Body of pancreas (tissue), 4 donors: Measurements from ENCODE around the gene RAB26.
"Not testable (repeated sequence)": the region's sequence is repeated elsewhere in the genome, so short reads cannot be mapped to it uniquely, and the experiment has no call there.

Source experiments
- CTCF ChIP-seq, 7 experiments: fragments of 450-650 bp in 4 of 7; fragments of 200-600 bp in 3 of 7; sonication (generic) in 3 of 7; IDR thresholded peaks; one replicate each; pipeline ENCODE4 v1.5.1; 2016 to 2019; ENCODE audit warnings: antibody characterized with exemption in 7 of 7
- POLR2A ChIP-seq, 3 donors: fragments of 450-650 bp; IDR thresholded peaks; one replicate each; pipeline ENCODE4 v1.6.1; 2016; ENCODE audit warnings: antibody characterized with exemption in 3 of 3, mild to moderate bottlenecking in 2 of 3

DNA sequence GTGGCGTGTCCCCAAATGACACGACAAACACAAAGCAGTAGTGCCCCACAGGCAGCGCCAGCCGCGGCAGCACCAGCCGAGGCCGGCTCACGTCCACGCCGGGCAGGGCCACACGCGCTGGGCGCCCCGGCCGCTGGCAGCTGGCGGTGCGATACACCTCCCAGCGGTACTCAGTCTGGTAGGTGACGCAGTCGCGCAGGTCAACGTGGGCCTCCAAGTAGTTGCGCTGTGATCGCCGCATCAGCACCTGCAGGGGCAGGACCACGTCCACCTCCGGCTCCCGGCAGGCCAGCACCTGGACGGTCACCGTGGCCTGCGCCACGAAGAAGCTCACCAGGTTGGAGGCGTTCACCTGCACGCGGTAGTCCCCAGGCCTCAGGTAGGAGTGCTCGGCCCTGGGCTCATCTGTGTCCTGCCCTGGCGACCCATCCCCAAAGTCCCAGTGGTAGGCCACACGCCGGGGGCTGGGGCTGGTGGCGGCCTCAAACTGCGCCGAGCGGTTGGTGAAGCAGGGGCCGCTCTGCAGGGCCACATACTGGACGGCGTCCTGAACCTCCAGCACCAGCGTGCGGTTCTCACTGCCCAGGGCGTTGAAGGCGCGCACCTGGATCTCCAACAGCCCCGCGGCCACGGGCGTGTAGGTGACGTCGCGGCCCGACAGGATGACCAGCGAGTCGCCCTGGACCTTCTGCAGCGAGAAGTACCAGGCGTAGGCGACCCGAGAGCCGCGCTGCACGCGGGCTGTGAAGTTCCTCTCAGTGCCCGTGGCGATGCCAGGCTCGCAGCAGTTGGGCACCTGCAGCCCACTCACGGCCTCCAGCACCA, 39.8 kb upstream of the RAB26 start:
- not testable (repeated sequence) for TF ChIP-seq CTCF, POLR2A (IDR thresholded peaks at IDR 0.05)
